Muscle layer of colon (tissue), 2 donors: ENCODE results near the gene S100A2.
A peak's percentile ranks its signal among the peaks of the same experiment; 100 is the strongest.

Experiments used
- H3K27ac ChIP-seq: one replicate; pipeline ENCODE4 v1.7.0; 2013; ENCODE audit warnings: low read depth, mild to moderate bottlenecking, low read length, moderate library complexity
- H3K27me3 ChIP-seq, 2 donors: one replicate each; pipeline ENCODE4 v1.7.0; 2013; ENCODE audit warnings: low read length in 2 of 2, mild to moderate bottlenecking in 2 of 2; ENCODE audit not compliant: insufficient read depth in 2 of 2, control insufficient read depth in 1 of 2
- H3K36me3 ChIP-seq: one replicate; pipeline ENCODE4 v1.7.0; 2013; ENCODE audit warnings: mild to moderate bottlenecking, low read length; ENCODE audit not compliant: insufficient read depth
- H3K4me1 ChIP-seq: one replicate; pipeline ENCODE4 v1.7.0; 2013; ENCODE audit warnings: mild to moderate bottlenecking, low read length; ENCODE audit not compliant: insufficient read depth
- H3K4me3 ChIP-seq, 2 donors: one replicate each; pipeline ENCODE4 v1.7.0; 2013; ENCODE audit warnings: low read length in 2 of 2, low read depth in 1 of 2, mild to moderate bottlenecking in 1 of 2, moderate library complexity in 1 of 2
- H3K9ac ChIP-seq: one replicate; pipeline ENCODE4 v1.7.0; 2013; ENCODE audit warnings: low read length
- H3K9me3 ChIP-seq: one replicate; pipeline ENCODE4 v1.7.0; 2013; ENCODE audit warnings: mild to moderate bottlenecking, low read length
- donor health status: abdominal sarcoma.
- donor health status: Adenocarcinoma of cecum.

Gene S100A2

DNA sequence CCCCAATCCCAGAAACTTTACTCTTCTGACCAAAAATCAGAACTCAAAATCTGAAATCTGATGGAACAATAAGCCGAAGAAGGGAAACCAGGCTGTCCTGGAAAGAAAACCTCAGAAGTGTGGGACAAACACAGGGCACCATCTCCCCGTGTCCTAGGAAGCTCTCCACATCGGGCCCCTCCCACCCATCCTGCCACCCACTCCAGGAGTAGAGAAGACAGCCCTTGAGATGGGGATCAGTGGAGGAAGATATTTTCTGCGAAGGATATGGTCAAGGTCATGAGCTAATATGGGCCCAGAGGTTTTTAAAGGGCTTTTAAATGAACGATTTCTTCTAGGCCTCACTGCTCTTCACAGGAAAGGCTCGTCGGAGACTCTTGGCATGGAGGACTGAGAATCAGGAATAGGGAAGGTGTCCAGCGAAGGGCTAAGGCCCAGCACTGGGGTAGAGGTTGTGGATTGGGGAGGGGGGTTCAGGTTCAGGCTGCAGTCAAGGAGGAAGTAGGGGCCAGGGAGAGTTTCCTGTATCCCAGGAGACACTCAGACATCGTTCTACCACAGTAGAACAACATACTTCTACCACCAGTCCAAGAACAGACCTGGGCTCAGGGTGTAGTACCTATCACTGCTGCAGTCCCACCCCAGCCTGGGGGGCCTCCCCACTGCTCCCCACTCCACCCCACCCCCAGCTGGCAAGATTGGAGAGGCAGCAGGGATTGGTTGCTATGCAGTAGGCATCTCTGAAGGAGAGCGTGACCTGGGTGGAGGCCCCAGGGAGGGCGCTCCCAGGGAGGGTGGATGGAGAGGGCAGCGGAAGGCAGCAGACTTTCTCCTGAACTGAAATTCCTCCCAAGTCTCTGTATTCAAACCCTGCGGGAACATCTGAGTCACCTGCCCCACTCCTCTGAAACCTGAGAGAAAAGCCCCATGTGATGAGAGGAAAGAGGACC lies 23.7 kb downstream of the S100A2 start:
- peaks cover 50% of the 10 kb centered on the region for H3K4me1 ChIP-seq

DNA sequence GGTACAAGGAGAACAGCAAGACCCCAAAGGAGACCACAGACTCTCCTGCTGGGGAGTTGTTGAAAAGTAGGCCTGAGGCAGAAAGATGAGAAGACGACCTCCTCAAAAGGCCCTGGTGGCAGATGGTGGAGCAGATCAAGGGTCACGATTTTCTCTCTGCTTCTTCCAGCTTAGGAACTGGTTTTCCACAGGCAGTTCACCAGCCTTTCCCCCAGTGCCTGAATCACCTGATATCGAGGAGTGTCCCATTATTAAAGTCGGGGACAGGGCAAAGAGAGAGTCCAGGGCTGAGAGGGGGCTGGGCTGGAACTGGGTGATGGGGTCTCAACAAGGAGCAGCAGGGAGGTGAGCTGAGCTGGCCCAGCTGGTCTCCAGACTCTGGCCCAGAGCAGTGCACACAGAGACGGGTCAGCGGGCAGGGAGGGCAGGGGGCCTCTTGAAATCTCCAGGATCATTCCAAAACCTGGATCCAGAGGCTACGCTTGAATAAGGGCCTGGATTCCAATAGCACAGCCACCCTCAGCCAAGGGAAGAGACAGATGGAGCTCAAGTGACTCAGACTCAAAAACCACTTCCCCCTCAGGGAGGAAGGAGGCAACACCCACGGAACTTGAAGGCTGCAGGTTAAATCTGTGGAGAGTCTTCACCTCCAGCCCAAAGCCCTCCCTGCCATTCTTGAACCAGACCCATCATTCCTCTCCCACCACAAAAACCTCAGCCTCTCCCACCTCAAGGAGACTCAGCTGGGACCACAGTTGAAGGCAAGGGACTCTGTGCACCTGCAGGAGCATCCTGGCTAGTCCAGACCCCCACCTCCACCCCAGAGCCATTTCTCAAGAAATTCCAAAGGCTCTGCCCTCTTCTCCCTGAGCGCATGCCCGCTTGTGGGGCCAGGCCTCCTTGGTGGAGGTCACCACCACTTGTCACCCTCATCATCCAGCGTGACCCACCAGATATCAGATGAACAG lies 25.0 kb downstream of the S100A2 start, which contains the start of gene S100A5:
Gene S100A5 (minus strand): TSS at position 541 of the 968 bp plus-strand sequence. CDS start 743 bp downstream, outside the sequence.
- H3K9ac ChIP-seq: no peak within 1 kb of the TSS
- no peak within 1 kb of the TSS for H3K4me3 ChIP-seq
- H3K9me3 ChIP-seq: no peaks in the 10 kb centered on the region
- H3K27me3 ChIP-seq: no peaks in the 10 kb centered on the region
- H3K36me3 ChIP-seq: peaks cover 13% of the 10 kb centered on the region
- H3K27ac ChIP-seq: no peak within 1 kb of the TSS
- peaks cover 46% of the 10 kb centered on the region for H3K4me1 ChIP-seq

More for the DNA sequence above, 23.7 kb downstream of the S100A2 start:
- Histone ChIP-seq H3K36me3 (peaks cover 13% of the 10 kb centered on the region), H3K9me3 (no peaks in the 10 kb centered on the region), H3K9ac (no peak overlapping the region), H3K27ac (no peak overlapping the region), H3K27me3 (no peaks in the 10 kb centered on the region), H3K4me3 (no peak overlapping the region)

GRCh38 chr1:153539395-153540093 lies 26.1 kb downstream of the S100A2 start:
- Histone ChIP-seq H3K9ac (no peak overlapping the region), H3K27me3 (no peaks in the 10 kb centered on the region), H3K36me3 (peaks cover 13% of the 10 kb centered on the region), H3K4me3 (no peak overlapping the region), H3K27ac (no peak overlapping the region), H3K4me1 (peaks cover 40% of the 10 kb centered on the region), H3K9me3 (no peaks in the 10 kb centered on the region)

DNA sequence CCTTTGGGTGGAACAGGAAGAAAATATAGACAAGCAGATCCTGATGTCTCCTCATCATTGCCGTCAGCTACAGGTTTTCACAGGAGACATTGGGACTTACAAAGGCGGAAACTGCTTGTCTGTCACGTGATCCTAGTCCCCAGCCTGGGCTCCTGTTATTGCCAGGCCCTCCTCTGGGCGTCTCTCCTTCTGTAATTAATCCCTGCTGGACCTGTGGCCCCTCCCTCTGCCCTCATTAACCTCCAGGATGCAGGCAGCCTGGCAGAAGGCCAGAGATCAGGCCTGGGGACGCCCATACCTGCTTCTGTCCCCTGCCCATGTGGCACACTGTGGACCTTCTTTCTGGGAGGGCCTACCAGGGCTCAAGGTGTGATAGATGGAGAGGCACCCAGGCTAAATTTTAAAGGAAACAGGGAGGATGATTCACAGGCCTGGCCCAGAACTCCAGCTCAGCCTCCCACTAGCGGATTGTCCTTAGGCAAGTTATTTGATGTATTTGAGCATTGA lies 27.3 kb downstream of the S100A2 start:
- no peaks in the 10 kb centered on the region for H3K9me3 ChIP-seq
- H3K4me1 ChIP-seq: peaks cover 40% of the 10 kb centered on the region
- H3K4me3 ChIP-seq: no peak overlapping the region
- no peak overlapping the region for H3K9ac ChIP-seq
- peaks cover 9% of the 10 kb centered on the region for H3K36me3 ChIP-seq
- no peaks in the 10 kb centered on the region for H3K27me3 ChIP-seq
- H3K27ac ChIP-seq: no peak overlapping the region

DNA sequence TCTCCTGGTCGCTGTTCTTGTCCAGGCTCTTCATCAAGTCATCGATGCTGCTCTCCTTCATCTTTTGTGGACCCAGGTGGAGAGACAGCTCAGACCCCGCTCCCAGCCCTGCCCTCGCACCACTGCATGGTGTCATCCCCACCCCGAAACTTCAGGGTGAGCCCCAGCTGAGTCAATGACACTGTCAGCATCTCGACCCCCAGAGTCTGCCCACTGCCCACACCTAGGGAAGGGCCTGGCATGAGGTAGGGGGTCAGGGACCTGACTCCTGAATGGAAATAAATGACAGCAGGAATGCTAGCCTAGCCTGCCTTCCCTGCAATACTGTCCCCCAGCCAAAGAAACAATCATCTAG lies 28.3 kb downstream of the S100A2 start:
- Histone ChIP-seq H3K9me3 (no peaks in the 10 kb centered on the region), H3K4me1 (peaks cover 40% of the 10 kb centered on the region), H3K4me3 (no peak overlapping the region), H3K27me3 (no peaks in the 10 kb centered on the region), H3K36me3 (peaks cover 6% of the 10 kb centered on the region), H3K27ac (no peak overlapping the region), H3K9ac (no peak overlapping the region)

GRCh38 chr1:153536671-153537375 lies 28.8 kb downstream of the S100A2 start:
- Histone ChIP-seq H3K27me3 (no peaks in the 10 kb centered on the region), H3K4me3 (peak overlapping the region; percentile 41 to 91), H3K9ac (peak overlapping the region; percentile 95), H3K27ac (peak overlapping the region; percentile 98), H3K36me3 (peaks cover 6% of the 10 kb centered on the region), H3K9me3 (no peaks in the 10 kb centered on the region), H3K4me1 (peaks cover 42% of the 10 kb centered on the region)

DNA sequence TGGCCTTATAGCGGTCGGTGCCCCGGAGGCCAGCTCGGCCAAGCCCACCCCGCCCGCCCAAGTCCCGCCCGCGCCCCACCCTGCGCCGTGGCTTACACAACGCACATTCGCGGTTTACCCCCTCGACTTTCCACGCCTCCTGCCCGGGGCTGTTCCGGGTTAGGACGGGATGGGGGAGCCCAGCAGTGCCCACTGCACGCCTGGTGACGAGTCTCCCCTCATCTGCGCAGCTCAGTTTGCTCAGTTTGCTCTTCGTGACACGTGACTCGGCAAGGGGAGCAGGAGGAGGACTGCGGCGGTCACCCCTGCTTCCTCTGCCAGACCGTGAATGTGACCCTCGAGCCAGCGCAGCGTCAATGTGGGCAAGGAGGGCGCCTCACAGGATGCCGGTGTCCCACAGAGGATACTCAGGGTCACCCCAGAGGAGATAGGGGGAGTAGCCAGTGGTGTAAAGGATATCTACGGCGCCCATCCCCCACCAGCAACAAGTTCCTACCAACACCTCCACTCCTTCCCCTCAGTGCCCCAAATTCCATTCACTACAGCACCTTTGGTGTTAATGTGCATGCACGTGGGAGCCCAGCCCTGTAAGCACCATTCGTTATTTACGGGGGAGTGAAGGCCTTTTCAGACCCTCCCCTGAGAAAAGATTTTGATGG lies 29.5 kb downstream of the S100A2 start:
- Histone ChIP-seq H3K36me3 (peaks cover 6% of the 10 kb centered on the region), H3K4me1 (peaks cover 47% of the 10 kb centered on the region), H3K27me3 (no peaks in the 10 kb centered on the region), H3K9me3 (no peaks in the 10 kb centered on the region), H3K27ac (peak overlapping the region; percentile 98), H3K9ac (peak overlapping the region; percentile 95), H3K4me3 (peak overlapping the region; percentile 82 to 91)

DNA sequence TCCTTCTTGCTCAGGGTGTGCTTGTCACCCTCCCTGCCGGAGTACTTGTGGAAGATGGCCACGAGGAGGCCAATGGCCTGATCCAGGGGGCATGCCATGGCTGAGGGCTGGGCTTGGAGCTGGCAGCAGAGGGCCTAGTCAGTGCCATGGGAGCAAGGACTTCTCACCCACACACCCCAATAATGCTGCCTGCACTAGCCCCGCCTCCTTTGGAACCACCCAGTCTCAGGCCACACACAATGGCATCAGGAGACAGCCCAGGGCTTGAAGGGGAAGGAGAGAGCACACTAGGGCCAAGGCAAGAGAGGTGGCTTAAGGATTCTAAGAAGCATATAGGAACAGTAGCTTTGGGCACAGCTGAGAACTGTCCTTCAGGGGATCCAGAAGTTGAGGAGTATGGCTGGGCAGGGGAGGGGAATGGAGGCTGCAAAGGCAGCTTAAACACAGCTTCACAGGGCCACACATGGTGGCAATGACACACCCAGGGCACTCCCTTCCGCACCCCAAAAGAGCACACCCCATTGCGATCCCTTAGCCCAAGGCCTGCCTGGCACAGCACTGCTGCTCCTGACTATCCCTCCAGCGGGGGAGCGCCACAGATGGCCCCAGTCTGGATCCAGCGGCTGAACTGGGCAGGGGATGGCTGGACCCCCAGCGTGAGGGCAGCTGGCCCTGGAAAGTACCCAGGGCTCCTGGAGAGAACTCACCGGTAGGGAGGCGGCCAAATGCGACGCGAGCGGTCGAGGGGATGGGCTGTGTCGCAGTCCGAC lies 30.2 kb downstream of the S100A2 start, which contains the start of gene S100A6:
Gene S100A6 (minus strand): TSS at position 750 of the 770 bp plus-strand sequence. CDS start 652 bp downstream, at position 98.
- Histone ChIP-seq H3K4me3 (peak within 1 kb of the TSS; percentile 82 to 91), H3K4me1 (peaks cover 47% of the 10 kb centered on the region), H3K9ac (peak within 1 kb of the TSS; percentile 95), H3K27me3 (no peaks in the 10 kb centered on the region), H3K9me3 (no peaks in the 10 kb centered on the region), H3K27ac (peak within 1 kb of the TSS; percentile 98), H3K36me3 (peaks cover 6% of the 10 kb centered on the region)

- H3K4me1 ChIP-seq: peaks cover 47% of the 10 kb centered on the region
- peaks cover 6% of the 10 kb centered on the region for H3K36me3 ChIP-seq
- no peaks in the 10 kb centered on the region for H3K9me3 ChIP-seq
- peak overlapping the region; percentile 82 to 91 for H3K4me3 ChIP-seq
- H3K27ac ChIP-seq: peak overlapping the region; percentile 92
- H3K9ac ChIP-seq: peak overlapping the region; percentile 94
- no peaks in the 10 kb centered on the region for H3K27me3 ChIP-seq
Measured at GRCh38 chr1:153534925-153535241, 30.8 kb downstream of the S100A2 start.
